ENCODE results near the gene PSMG3. TPM values are rescaled to one million over a fixed set of nuclear protein-coding genes. Genes with fewer than 3 reads are reported as not detected.

The PSMG3 gene
- total and polyA plus RNA-seq, 2 of the 8 experiments (the other 6 are each of a cell fraction or from before 2014, with no cell fraction given) = 30.2 to 62.0 TPM

GRCh38 chr7:1555046-1555812, 14.6 kb downstream of the PSMG3 start:
- Histone ChIP-seq H3K4me2 (ENCODE audit: insufficient read depth in 1 of 2, low read depth in 2 of 2, low read length in 2 of 2) (peak overlapping the region in 1 of 2 experiments; percentile 43; a peak in 2 of 4 replicates), H2AK5ac (ENCODE audit: low read depth, low read length) (peak overlapping the region; percentile 45; the same call in 1 of the 2 replicates), H3K23me2 (ENCODE audit: low read depth, low read length) (no peaks in the 10 kb centered on the region), H3K27ac (ENCODE audit: low read depth, low read length) (no peak overlapping the region), H3K36me3 (ENCODE audit: control insufficient read depth in 2 of 4, insufficient read depth in 4 of 4, low read length in 3 of 4) (no peaks in the 10 kb centered on the region), H4K8ac (ENCODE audit: extremely low read depth, insufficient read depth, low read length) (peak overlapping the region; percentile 89), H4K91ac (replicated peaks; ENCODE audit: insufficient read length, low read length) (peak overlapping the region; percentile 96), H2BK120ac (replicated peaks; ENCODE audit: low read depth, low read length) (peak overlapping the region; percentile 96), H3K4ac (replicated peaks; ENCODE audit: insufficient read length, low read depth, low read length) (peak overlapping the region; percentile 74), H3K23ac (ENCODE audit: insufficient read length) (no peak overlapping the region), H3K18ac (ENCODE audit: extremely low read depth, low read length) (peak overlapping the region; percentile 90), H3K9me3 (ENCODE audit: insufficient read depth in 2 of 2, low read depth in 1 of 2, low read length in 1 of 2) (no peaks in the 10 kb centered on the region), H2BK12ac (ENCODE audit: low read depth, low read length) (peak overlapping the region; percentile 84; the same call in 1 of the 2 replicates), H4K20me1 (replicated peaks in 1 of 2; ENCODE audit: control insufficient read depth in 1 of 2, insufficient read depth in 2 of 2, low read length in 2 of 2) (no peaks in the 10 kb centered on the region), H3K56ac (replicated peaks; ENCODE audit: insufficient read length, low read depth, low read length) (no peak overlapping the region), H3K14ac (ENCODE audit: insufficient read length) (no peak overlapping the region), H3K79me2 (ENCODE audit: control insufficient read depth in 1 of 2, insufficient read depth in 2 of 2, low read length in 2 of 2) (no peaks in the 10 kb centered on the region), H3K27me3 (replicated peaks in 1 of 4; ENCODE audit: control insufficient read depth in 3 of 4, extremely low read depth in 1 of 4, insufficient read depth in 3 of 4, low read length in 3 of 4) (no peaks in the 10 kb centered on the region), H3K9ac (replicated peaks in 1 of 4; ENCODE audit: extremely low read depth in 1 of 4, low read depth in 3 of 4, low read length in 3 of 4) (no peak overlapping the region), H3K4me3 (ENCODE audit: extremely low read depth in 1 of 4, insufficient read depth in 2 of 4, low read depth in 3 of 4, low read length in 4 of 4) (no peak overlapping the region), H4K5ac (ENCODE audit: insufficient read length, low read depth, low read length) (peak overlapping the region; percentile 71), H2BK20ac (ENCODE audit: low read length) (peak overlapping the region; percentile 27; the same call in 1 of the 2 replicates), H2AFZ (ENCODE audit: low read length) (no peak overlapping the region), H3K4me1 (replicated peaks in 1 of 4; ENCODE audit: control insufficient read depth in 3 of 4, insufficient read depth in 4 of 4, low read length in 3 of 4) (peaks cover 0 to 14% (median 10%) of the 10 kb centered on the region in 4 experiments; a peak in 6 of 7 replicates), H2BK15ac (ENCODE audit: low read length) (peak overlapping the region; percentile 99; the same call in 1 of the 2 replicates), H3K79me1 (ENCODE audit: low read depth, low read length) (no peaks in the 10 kb centered on the region), H2BK5ac (ENCODE audit: low read depth, low read length) (peak overlapping the region; percentile 91; the same call in 1 of the 2 replicates)
- FAIRE-seq = no peak
- POLR2A ChIA-PET (ENCODE audit: partially characterized antibody) = interaction anchor here (0.7 to 1.8 kb wide), 6 partner anchors 9 to 89 kb away, joined by 3 to 5 read pairs (median 3); no protein-coding TSS in a partner anchor
- CTCF ChIA-PET (ENCODE audit: partially characterized antibody) = interaction anchor here (0.8 to 3.5 kb wide), 16 partner anchors 11 to 114 kb away, joined by 3 to 15 read pairs (median 4); partner anchors contain the start of gene ELFN1
- 73% methylated on average over 30 of the region's 35 CpGs; no CpG with 5 or more reads in 1 of the 2 experiments for WGBS, 2 experiments (ENCODE audit: extremely low coverage in 1 of 2, insufficient coverage in 1 of 2, insufficient read length in 1 of 2, insufficient replicate concordance in 2 of 2, low coverage in 1 of 2, low lambda C conversion rate in 2 of 2, missing lambda C conversion rate in 1 of 2)
- peak in 1 of 2 experiments; percentile 60 for DNase-seq (ENCODE audit: low read depth in 1 of 2, low spot score in 2 of 2)
- TF ChIP-seq CHD2 (IDR thresholded peaks at IDR 0.05; ENCODE audit: low read length) (no peak), EGR1 (IDR thresholded peaks at IDR 0.05; ENCODE audit: borderline replicate concordance, low read depth, low read length) (no peak), SP2 (IDR thresholded peaks at IDR 0.05; ENCODE audit: low read length) (no peak), RBBP5 (IDR thresholded peaks at IDR 0.05; ENCODE audit: borderline replicate concordance, low read depth, low read length) (no peak), ATF3 (IDR thresholded peaks at IDR 0.05; ENCODE audit: insufficient read depth, low read depth, low read length) (no peak), POU5F1 (IDR thresholded peaks at IDR 0.05; ENCODE audit: low read depth, low read length) (no peak), ATF2 (IDR thresholded peaks at IDR 0.05; ENCODE audit: low read length) (no peak), E2F6 (IDR thresholded peaks at IDR 0.05) (no peak)
